Measurements from ENCODE around the gene CIAO2B.

Gene CIAO2B

DNA sequence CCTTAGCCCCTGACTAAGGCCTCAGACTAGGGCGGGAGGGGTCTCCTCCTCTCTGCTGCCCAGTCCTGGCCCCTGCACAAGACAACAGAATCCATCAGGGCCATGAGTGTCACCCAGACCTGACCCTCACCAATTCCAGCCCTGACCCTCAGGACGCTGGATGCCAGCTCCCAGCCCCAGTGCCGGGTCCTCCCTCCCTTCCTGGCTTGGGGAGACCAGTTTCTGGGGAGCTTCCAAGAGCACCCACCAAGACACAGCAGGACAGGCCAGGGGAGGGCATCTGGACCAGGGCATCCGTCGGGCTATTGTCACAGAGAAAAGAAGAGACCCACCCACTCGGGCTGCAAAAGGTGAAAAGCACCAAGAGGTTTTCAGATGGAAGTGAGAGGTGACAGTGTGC lies 39.5 kb upstream of the CIAO2B start:
- TF ChIP-seq, protein P1, sequence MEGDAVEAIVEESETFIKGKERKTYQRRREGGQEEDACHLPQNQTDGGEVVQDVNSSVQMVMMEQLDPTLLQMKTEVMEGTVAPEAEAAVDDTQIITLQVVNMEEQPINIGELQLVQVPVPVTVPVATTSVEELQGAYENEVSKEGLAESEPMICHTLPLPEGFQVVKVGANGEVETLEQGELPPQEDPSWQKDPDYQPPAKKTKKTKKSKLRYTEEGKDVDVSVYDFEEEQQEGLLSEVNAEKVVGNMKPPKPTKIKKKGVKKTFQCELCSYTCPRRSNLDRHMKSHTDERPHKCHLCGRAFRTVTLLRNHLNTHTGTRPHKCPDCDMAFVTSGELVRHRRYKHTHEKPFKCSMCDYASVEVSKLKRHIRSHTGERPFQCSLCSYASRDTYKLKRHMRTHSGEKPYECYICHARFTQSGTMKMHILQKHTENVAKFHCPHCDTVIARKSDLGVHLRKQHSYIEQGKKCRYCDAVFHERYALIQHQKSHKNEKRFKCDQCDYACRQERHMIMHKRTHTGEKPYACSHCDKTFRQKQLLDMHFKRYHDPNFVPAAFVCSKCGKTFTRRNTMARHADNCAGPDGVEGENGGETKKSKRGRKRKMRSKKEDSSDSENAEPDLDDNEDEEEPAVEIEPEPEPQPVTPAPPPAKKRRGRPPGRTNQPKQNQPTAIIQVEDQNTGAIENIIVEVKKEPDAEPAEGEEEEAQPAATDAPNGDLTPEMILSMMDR (conservative IDR thresholded peaks at IDR 0.05; ENCODE audit: low read length): no peak
- H3K4me3 ChIP-seq (ENCODE audit: low read length): no peak overlapping the region
- no peak for DNase-seq (ENCODE audit: low read depth)

DNA sequence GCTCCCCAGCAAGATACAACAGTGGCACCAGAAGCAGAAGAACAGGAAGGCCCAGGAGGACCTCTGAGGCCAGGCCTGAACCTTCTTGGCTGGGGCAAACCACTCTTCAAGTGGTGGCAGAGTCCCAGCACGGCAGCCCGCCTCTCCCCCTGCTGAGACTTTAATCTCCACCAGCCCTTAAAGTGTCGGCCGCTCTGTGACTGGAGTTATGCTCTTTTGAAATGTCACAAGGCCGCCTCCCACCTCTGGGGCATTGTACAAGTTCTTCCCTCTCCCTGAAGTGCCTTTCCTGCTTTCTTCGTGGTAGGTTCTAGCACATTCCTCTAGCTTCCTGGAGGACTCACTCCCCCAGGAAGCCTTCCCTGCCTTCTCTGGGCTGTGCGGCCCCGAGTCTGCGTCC lies 38.8 kb upstream of the CIAO2B start:
- H3K4me3 ChIP-seq (ENCODE audit: low read length): no peak overlapping the region
- TF ChIP-seq, protein P1 (conservative IDR thresholded peaks at IDR 0.05; ENCODE audit: low read length): no peak
- DNase-seq (ENCODE audit: low read depth): no peak

DNA sequence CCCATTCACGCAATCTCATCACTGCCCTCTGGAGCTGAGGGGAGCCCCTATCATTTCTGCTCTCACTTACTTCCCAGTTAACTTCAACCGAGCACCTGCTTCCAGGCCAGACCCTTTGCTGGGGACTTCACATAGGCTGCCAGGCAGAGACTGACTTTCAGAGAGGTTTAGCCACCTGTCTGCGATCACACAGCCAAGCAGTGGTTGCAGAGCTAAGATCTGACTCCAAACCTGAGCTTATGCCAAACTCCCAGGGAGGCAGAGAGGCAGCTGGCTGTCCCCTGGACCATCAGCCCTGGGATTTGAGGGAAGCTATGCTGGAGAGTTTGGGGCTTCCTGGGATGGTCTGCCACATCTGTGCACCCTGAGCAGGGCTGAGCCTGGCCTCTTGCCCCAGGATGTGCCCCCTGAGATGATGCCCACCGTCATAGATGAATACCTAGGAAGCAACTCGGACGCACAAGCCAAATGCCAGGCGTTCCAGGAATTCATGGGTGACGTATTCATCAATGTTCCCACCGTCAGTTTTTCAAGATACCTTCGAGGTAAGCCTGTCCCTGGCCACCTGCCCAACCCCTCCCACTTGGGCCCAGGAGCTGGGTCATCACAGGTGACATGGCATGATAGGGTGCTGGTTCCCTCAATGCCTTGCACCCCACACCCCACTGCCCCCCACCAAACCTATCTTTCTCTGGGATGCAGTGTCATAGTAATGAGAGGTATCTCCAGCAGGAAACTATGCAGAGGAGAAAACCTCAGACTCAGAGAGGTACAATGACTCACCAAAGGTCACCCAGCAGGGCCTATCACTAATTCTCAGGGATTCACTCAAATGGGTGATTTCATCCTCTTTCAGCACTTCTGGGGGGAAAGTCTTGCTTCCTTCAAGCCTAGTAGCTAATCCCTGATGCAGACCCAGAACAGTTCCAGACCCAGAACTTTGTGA lies 36.8 kb upstream of the CIAO2B start:
- no peak for DNase-seq (ENCODE audit: low read depth)
- TF ChIP-seq, protein P1 (conservative IDR thresholded peaks at IDR 0.05; ENCODE audit: low read length): no peak
- no peak overlapping the region for H3K4me3 ChIP-seq (ENCODE audit: low read length)

DNA sequence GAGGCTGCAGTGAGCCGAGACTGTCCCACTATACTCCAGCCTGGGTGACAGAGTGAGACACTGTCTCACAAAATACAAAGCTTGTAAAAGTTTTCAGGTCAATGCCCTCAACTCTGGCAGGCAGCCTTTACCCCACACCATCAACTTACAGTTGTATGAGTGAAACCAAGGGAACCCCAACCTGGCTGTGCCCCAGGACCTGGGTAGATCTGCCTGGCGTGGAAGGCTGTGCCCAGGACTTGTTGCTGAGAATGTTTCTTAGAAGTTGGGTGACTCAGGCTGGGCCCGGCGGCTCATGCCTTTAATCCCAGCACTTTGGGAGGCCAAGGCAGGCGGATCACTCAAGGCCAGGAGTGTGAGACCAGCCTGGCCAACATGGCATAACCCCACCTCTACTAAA lies 34.6 kb upstream of the CIAO2B start:
- TF ChIP-seq, protein P1 (conservative IDR thresholded peaks at IDR 0.05; ENCODE audit: low read length): no peak
- no peak for DNase-seq (ENCODE audit: low read depth)

DNA sequence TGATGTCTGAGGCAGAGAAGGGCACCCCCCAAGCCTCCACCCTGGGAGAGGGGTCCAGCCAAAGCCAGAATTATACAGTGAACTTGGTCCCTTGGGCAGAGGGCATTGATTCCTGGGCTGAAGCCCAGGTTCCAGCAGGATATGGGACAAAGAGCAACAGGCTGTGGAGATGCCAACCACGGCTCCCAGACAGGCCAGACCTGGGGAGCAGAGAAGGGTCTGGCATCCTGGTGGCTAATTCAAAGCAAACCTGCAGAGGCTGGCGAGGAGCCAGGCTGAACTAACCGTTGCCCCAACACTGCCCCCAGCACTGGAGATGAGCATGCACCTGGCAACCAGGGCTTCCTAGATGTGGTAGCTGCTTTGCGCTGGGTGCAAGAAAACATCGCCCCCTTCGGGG lies 29.8 kb upstream of the CIAO2B start:
- H3K4me3 ChIP-seq (ENCODE audit: low read length): no peak overlapping the region
- TF ChIP-seq, protein P1 (conservative IDR thresholded peaks at IDR 0.05; ENCODE audit: low read length): no peak
- DNase-seq (ENCODE audit: low read depth): no peak

More for the DNA sequence above, 34.6 kb upstream of the CIAO2B start:
- no peak overlapping the region for H3K4me3 ChIP-seq (ENCODE audit: low read length)

DNA sequence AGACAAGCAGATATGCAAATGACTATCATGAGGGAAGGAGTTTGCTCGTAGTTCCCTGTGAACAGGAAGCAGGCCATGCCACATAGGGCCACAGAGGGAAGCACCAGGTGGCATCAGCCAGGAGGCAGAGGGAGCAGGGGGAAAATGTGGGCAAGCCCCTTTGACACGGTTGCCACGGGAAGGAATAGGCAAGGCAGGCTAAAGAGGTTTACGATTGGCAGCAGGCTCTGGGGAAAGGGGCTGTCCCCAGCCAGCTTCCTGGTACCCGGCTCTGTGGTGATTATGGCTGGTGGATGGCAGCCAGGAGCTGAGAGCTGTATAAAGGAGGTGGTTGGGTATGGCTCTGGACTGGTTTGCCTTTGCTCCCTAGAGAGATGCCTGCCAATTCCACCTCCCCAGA lies 27.7 kb upstream of the CIAO2B start:
- DNase-seq (ENCODE audit: low read depth): no peak
- no peak overlapping the region for H3K4me3 ChIP-seq (ENCODE audit: low read length)
- TF ChIP-seq, protein P1 (conservative IDR thresholded peaks at IDR 0.05; ENCODE audit: low read length): no peak

Measured in AG10803 (cell line).